Neural progenitor cell (in vitro differentiated cells): ENCODE results near the gene IFNK. TPM values are rescaled to one million over a fixed set of nuclear protein-coding genes. Genes with fewer than 3 reads are reported as not detected.

Experiments used
- DNase-seq: peaks from one replicate; pipeline ENCODE4 v3.0.0-alpha.2; 2016; ENCODE audit warnings: low spot score
- H2AFZ ChIP-seq: fragments of 200-600 bp; sonication (generic); replicated peaks from 2 replicates; pipeline ENCODE4 v1.6.1; 2016; ENCODE audit warnings: antibody characterized with exemption
- H3F3A ChIP-seq: fragments of 200-600 bp; sonication (generic); 2 replicates; pipeline ENCODE4 v1.6.1; 2016; ENCODE audit warnings: antibody characterized with exemption, low read depth
- H3K27ac ChIP-seq: fragments of 200-600 bp; sonication (generic); 2 replicates; pipeline ENCODE4 v1.5.1; 2016; ENCODE audit warnings: mild to moderate bottlenecking
- H3K27me3 ChIP-seq: fragments of 200-600 bp; sonication (generic); 2 replicates; pipeline ENCODE4 v1.6.1; 2016; ENCODE audit warnings: mild to moderate bottlenecking, moderate library complexity
- H3K36me3 ChIP-seq: fragments of 200-600 bp; sonication (generic); 2 replicates; pipeline ENCODE4 v1.5.1; 2016
- H3K4me1 ChIP-seq: fragments of 200-600 bp; sonication (generic); 2 replicates; pipeline ENCODE4 v1.6.1; 2016; ENCODE audit warnings: mixed run types
- H3K4me2 ChIP-seq: fragments of 200-600 bp; sonication (generic); 2 replicates; pipeline ENCODE4 v1.6.1; 2016
- H3K4me3 ChIP-seq: fragments of 200-600 bp; sonication (generic); 2 replicates; pipeline ENCODE4 v1.5.1; 2016
- H3K79me2 ChIP-seq: fragments of 200-600 bp; sonication (generic); 2 replicates; pipeline ENCODE4 v1.6.1; 2016; ENCODE audit warnings: low read depth
- H3K9ac ChIP-seq: fragments of 200-600 bp; sonication (generic); 2 replicates; pipeline ENCODE4 v1.6.1; 2016
- H3K9me3 ChIP-seq: fragments of 200-600 bp; sonication (generic); 2 replicates; pipeline ENCODE4 v1.5.1; 2016; ENCODE audit warnings: low read depth
- H4K20me1 ChIP-seq: fragments of 200-600 bp; sonication (generic); 2 replicates; pipeline ENCODE4 v1.6.1; 2016; ENCODE audit warnings: low read depth
- H3K27ac Mint-ChIP-seq: 3 replicates; pipeline ENCODE4 v1.8.0; 2021; ENCODE audit warnings: mixed read lengths
- H3K27me3 Mint-ChIP-seq: 2 replicates; pipeline ENCODE4 v1.8.0; 2022; ENCODE audit warnings: low read depth, mild to moderate bottlenecking, inconsistent platforms, moderate library complexity, mixed read lengths; ENCODE audit not compliant: insufficient read depth
- H3K36me3 Mint-ChIP-seq: 3 replicates; pipeline ENCODE4 v1.8.0; 2021; ENCODE audit warnings: mixed read lengths
- H3K4me1 Mint-ChIP-seq: 3 replicates; pipeline ENCODE4 v1.8.0; 2021; ENCODE audit warnings: mixed read lengths
- H3K4me3 Mint-ChIP-seq: 3 replicates; pipeline ENCODE4 v1.8.0; 2021; ENCODE audit warnings: mild to moderate bottlenecking, moderate library complexity, mixed read lengths
- H3K9me3 Mint-ChIP-seq: 3 replicates; pipeline ENCODE4 v1.8.0; 2020; ENCODE audit warnings: mixed read lengths
- EZH2 ChIP-seq: fragments of 200-600 bp; sonication (generic); IDR thresholded peaks from 2 replicates; pipeline ENCODE4 v1.6.1; 2017; ENCODE audit warnings: antibody characterized with exemption, mild to moderate bottlenecking, moderate library complexity
- EZH2phosphoT487 ChIP-seq: fragments of 200-600 bp; sonication (generic); IDR thresholded peaks from 2 replicates; pipeline ENCODE4 v1.6.1; 2017; ENCODE audit warnings: antibody characterized with exemption
- total RNA-seq: library from RNA; depleted of rRNA; stranded (reverse); fragments of >200 nt; gene quantifications from 2 replicates; pipeline ENCODE4 v1.2.3, GENCODE V29; 2015; ENCODE audit warnings: low replicate concordance
- TF ChIP-seq, protein P1 (sequence below): fragments of 200-600 bp; sonication (generic); IDR thresholded peaks from 2 replicates; pipeline ENCODE4 v1.5.1; 2017; ENCODE audit warnings: antibody characterized with exemption, mild to moderate bottlenecking

The IFNK gene
- total RNA-seq, 1 donor from 2014 or later, result not detected

GRCh38 chr9:27536168-27536567 lies 12.1 kb downstream of the IFNK start:
- no peak overlapping the region for H3K4me3 Mint-ChIP-seq
- peaks cover 18% of the 10 kb centered on the region for H3K36me3 Mint-ChIP-seq
- TF ChIP-seq, protein P1, sequence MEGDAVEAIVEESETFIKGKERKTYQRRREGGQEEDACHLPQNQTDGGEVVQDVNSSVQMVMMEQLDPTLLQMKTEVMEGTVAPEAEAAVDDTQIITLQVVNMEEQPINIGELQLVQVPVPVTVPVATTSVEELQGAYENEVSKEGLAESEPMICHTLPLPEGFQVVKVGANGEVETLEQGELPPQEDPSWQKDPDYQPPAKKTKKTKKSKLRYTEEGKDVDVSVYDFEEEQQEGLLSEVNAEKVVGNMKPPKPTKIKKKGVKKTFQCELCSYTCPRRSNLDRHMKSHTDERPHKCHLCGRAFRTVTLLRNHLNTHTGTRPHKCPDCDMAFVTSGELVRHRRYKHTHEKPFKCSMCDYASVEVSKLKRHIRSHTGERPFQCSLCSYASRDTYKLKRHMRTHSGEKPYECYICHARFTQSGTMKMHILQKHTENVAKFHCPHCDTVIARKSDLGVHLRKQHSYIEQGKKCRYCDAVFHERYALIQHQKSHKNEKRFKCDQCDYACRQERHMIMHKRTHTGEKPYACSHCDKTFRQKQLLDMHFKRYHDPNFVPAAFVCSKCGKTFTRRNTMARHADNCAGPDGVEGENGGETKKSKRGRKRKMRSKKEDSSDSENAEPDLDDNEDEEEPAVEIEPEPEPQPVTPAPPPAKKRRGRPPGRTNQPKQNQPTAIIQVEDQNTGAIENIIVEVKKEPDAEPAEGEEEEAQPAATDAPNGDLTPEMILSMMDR, result no peak
- TF ChIP-seq EZH2phosphoT487 (no peak), EZH2 (no peak)
- peaks cover 37% of the 10 kb centered on the region for H3K4me1 Mint-ChIP-seq
- Histone ChIP-seq H3K9me3 (no peaks in the 10 kb centered on the region), H4K20me1 (no peaks in the 10 kb centered on the region), H3K4me3 (no peak overlapping the region), H3K36me3 (no peaks in the 10 kb centered on the region), H3K27ac (no peak overlapping the region), H3F3A (no peaks in the 10 kb centered on the region), H3K79me2 (no peaks in the 10 kb centered on the region), H3K4me2 (no peak overlapping the region), H3K9ac (no peak overlapping the region), H2AFZ (no peak overlapping the region), H3K27me3 (no peaks in the 10 kb centered on the region), H3K4me1 (peaks cover 28% of the 10 kb centered on the region)
- no peaks in the 10 kb centered on the region for H3K9me3 Mint-ChIP-seq
- DNase-seq, result no peak
- H3K27me3 Mint-ChIP-seq, result no peaks in the 10 kb centered on the region
- no peak overlapping the region for H3K27ac Mint-ChIP-seq

DNA sequence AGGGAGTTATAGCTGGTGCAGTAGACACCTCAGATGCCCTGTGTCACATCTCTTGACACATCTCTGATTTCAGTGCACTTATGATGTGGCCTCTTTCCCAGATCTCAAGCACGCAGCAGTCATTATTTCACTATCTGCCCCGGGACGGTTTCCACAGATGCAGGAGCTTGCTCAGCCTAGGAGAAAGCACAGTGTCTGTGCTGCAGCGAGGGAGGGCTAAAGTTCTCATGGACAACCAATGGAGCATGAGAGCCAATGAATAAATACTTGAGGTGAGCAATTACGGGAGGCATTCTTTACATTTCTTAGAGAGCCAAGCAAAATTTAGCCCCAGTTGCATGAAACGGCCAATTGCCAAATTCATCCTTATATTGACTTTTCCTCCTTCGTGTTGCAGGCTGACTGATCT lies 12.9 kb downstream of the IFNK start:
- no peak overlapping the region for H3K27ac ChIP-seq
- DNase-seq, result no peak
- Mint-ChIP-seq H3K9me3 (no peaks in the 10 kb centered on the region), H3K36me3 (peaks cover 24% of the 10 kb centered on the region), H3K27ac (no peak overlapping the region), H3K4me3 (no peak overlapping the region), H3K4me1 (peaks cover 30% of the 10 kb centered on the region), H3K27me3 (no peaks in the 10 kb centered on the region)
- no peak overlapping the region for H3K4me3 ChIP-seq
- peaks cover 22% of the 10 kb centered on the region for H3K4me1 ChIP-seq
- H3K27me3 ChIP-seq, result no peaks in the 10 kb centered on the region
- H3K9me3 ChIP-seq, result no peaks in the 10 kb centered on the region
- H4K20me1 ChIP-seq, result no peaks in the 10 kb centered on the region
- H3K79me2 ChIP-seq, result no peaks in the 10 kb centered on the region
- H3K4me2 ChIP-seq, result no peak overlapping the region
- no peak overlapping the region for H3K9ac ChIP-seq
- no peak overlapping the region for H2AFZ ChIP-seq
- TF ChIP-seq, protein P1, result no peak
- TF ChIP-seq EZH2phosphoT487, result no peak
- no peak for TF ChIP-seq EZH2
- H3K36me3 ChIP-seq, result no peaks in the 10 kb centered on the region
- no peaks in the 10 kb centered on the region for H3F3A ChIP-seq

DNA sequence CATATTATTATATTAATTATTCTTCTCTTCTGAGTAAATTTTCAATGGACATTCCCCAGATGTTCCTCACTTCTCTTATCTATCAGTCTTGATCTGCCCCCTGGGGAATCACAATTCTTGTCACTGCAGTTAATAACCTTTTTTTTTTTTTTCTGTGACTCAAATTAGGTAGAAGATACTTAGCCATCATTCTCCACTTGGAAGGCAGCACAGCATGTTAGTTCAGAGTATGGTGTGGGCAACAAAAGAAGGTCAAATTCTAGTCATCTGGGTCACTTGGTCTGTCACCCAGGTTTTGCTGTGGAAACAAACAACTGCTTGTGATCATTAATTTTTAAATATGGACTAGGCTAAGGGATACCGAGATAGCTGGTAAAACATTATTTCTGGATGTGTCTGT lies 13.7 kb downstream of the IFNK start:
- Histone ChIP-seq H3K4me2 (no peak overlapping the region), H3K9ac (no peak overlapping the region), H4K20me1 (no peaks in the 10 kb centered on the region), H3K79me2 (no peaks in the 10 kb centered on the region), H3K27ac (no peak overlapping the region), H3K4me3 (no peak overlapping the region), H3K9me3 (no peaks in the 10 kb centered on the region), H3K36me3 (no peaks in the 10 kb centered on the region), H3K4me1 (peaks cover 22% of the 10 kb centered on the region), H3K27me3 (no peaks in the 10 kb centered on the region), H2AFZ (no peak overlapping the region), H3F3A (no peaks in the 10 kb centered on the region)
- H3K36me3 Mint-ChIP-seq, result peaks cover 29% of the 10 kb centered on the region
- H3K4me3 Mint-ChIP-seq, result no peak overlapping the region
- no peak overlapping the region for H3K27ac Mint-ChIP-seq
- TF ChIP-seq EZH2phosphoT487 (no peak), EZH2 (no peak)
- TF ChIP-seq, protein P1, result no peak
- peaks cover 26% of the 10 kb centered on the region for H3K4me1 Mint-ChIP-seq
- H3K9me3 Mint-ChIP-seq, result no peaks in the 10 kb centered on the region
- no peak for DNase-seq
- H3K27me3 Mint-ChIP-seq, result no peaks in the 10 kb centered on the region
